H9 (cell line): Measurements from ENCODE around the gene TAF12. TPM values are rescaled to one million over a fixed set of nuclear protein-coding genes. Genes with fewer than 3 reads are reported as not detected.

Experiments
- DNase-seq: peaks from one replicate; pipeline ENCODE4 v3.0.0-alpha.2; 2017
- H2AFZ ChIP-seq: one replicate; pipeline ENCODE4 v1.6.1; 2013; ENCODE audit warnings: mild to moderate bottlenecking, low read length, control low read depth, moderate library complexity
- H2AK5ac ChIP-seq: 2 replicates; pipeline ENCODE4 v1.6.1; 2013; ENCODE audit warnings: low read length, control low read depth, mixed read lengths; ENCODE audit not compliant: insufficient read length
- H2BK120ac ChIP-seq: one replicate; pipeline ENCODE4 v1.6.1; 2013; ENCODE audit warnings: low read depth, mild to moderate bottlenecking, low read length, control low read depth, inconsistent platforms; ENCODE audit not compliant: poor library complexity, severe bottlenecking
- H2BK12ac ChIP-seq: 2 replicates; pipeline ENCODE4 v1.6.1; 2013; ENCODE audit warnings: low read length, control low read depth, mixed read lengths, low read depth; ENCODE audit not compliant: insufficient read length
- H2BK15ac ChIP-seq: 2 replicates; pipeline ENCODE4 v1.6.1; 2013; ENCODE audit warnings: low read depth, low read length, control low read depth
- H2BK20ac ChIP-seq: one replicate; pipeline ENCODE4 v1.6.1; 2013; ENCODE audit warnings: low read depth, mild to moderate bottlenecking, low read length, control low read depth, inconsistent platforms; ENCODE audit not compliant: poor library complexity, severe bottlenecking
- H2BK5ac ChIP-seq: 2 replicates; pipeline ENCODE4 v1.6.1; 2013; ENCODE audit warnings: low read length, control low read depth, mixed read lengths; ENCODE audit not compliant: insufficient read length
- H3K14ac ChIP-seq: 2 replicates; pipeline ENCODE4 v1.6.1; 2013; ENCODE audit warnings: low read length, control low read depth; ENCODE audit not compliant: insufficient read depth
- H3K18ac ChIP-seq: 2 replicates; pipeline ENCODE4 v1.6.1; 2013; ENCODE audit warnings: low read depth, mild to moderate bottlenecking, mixed read lengths, low read length, control low read depth; ENCODE audit not compliant: insufficient read length
- H3K23ac ChIP-seq: 2 replicates; pipeline ENCODE4 v1.6.1; 2013; ENCODE audit warnings: low read length, control low read depth, mixed read lengths, low read depth; ENCODE audit not compliant: insufficient read length
- H3K23me2 ChIP-seq: 2 replicates; pipeline ENCODE4 v1.6.1; 2013; ENCODE audit warnings: low read depth, mild to moderate bottlenecking, mixed read lengths, low read length, control low read depth; ENCODE audit not compliant: insufficient read length, poor library complexity, severe bottlenecking
- H3K27ac ChIP-seq: 2 replicates; pipeline ENCODE4 v1.5.1; 2013; ENCODE audit warnings: low read length, control low read depth, mixed read lengths, low read depth; ENCODE audit not compliant: insufficient read length
- H3K27me3 ChIP-seq: 2 replicates; pipeline ENCODE4 v1.6.1; 2013; ENCODE audit warnings: low read length, control low read depth, inconsistent platforms; ENCODE audit not compliant: insufficient read depth
- H3K4ac ChIP-seq: 2 replicates; pipeline ENCODE4 v1.6.1; 2013; ENCODE audit warnings: low read depth, mild to moderate bottlenecking, control low read depth, inconsistent platforms, low read length, moderate library complexity
- H3K4me1 ChIP-seq: 2 replicates; pipeline ENCODE4 v1.6.1; 2013; ENCODE audit warnings: low read length, control low read depth, inconsistent platforms; ENCODE audit not compliant: insufficient read depth
- H3K4me2 ChIP-seq: 2 replicates; pipeline ENCODE4 v1.6.1; 2013; ENCODE audit warnings: low read length, control low read depth, mixed read lengths; ENCODE audit not compliant: insufficient read length, insufficient read depth
- H3K56ac ChIP-seq: 2 replicates; pipeline ENCODE4 v1.6.1; 2013; ENCODE audit warnings: low read depth, mild to moderate bottlenecking, mixed read lengths, low read length, control low read depth; ENCODE audit not compliant: insufficient read length
- H3K79me1 ChIP-seq: 2 replicates; pipeline ENCODE4 v1.6.1; 2013; ENCODE audit warnings: low read depth, mild to moderate bottlenecking, moderate library complexity, low read length, control low read depth, inconsistent platforms; ENCODE audit not compliant: insufficient read depth, poor library complexity, severe bottlenecking
- H3K79me2 ChIP-seq: 2 replicates; pipeline ENCODE4 v1.6.1; 2013; ENCODE audit warnings: low read length, control low read depth, inconsistent platforms; ENCODE audit not compliant: insufficient read depth
- H3K9ac ChIP-seq: 2 replicates; pipeline ENCODE4 v1.6.1; 2013; ENCODE audit warnings: low read length, control low read depth, mixed read lengths; ENCODE audit not compliant: insufficient read length; ENCODE audit errors: extremely low read depth
- H3K9me3 ChIP-seq: one replicate; pipeline ENCODE4 v1.6.1; 2013; ENCODE audit warnings: low read depth, low read length, inconsistent platforms; ENCODE audit not compliant: control insufficient read depth
- H3T11ph ChIP-seq: one replicate; pipeline ENCODE4 v1.6.1; 2013; ENCODE audit warnings: mild to moderate bottlenecking, low read length, control low read depth, inconsistent platforms
- H4K20me1 ChIP-seq: one replicate; pipeline ENCODE4 v1.6.1; 2013; ENCODE audit not compliant: control insufficient read depth, insufficient read length, insufficient read depth
- H4K5ac ChIP-seq: 2 replicates; pipeline ENCODE4 v1.6.1; 2013; ENCODE audit warnings: low read depth, mild to moderate bottlenecking, mixed read lengths, low read length, control low read depth; ENCODE audit not compliant: insufficient read length
- H4K8ac ChIP-seq: replicated peaks from 2 replicates; pipeline ENCODE4 v1.6.1; 2013; ENCODE audit warnings: low read length, control low read depth, mixed read lengths, low read depth; ENCODE audit not compliant: insufficient read length
- H4K91ac ChIP-seq: 2 replicates; pipeline ENCODE4 v1.6.1; 2013; ENCODE audit warnings: low read depth, mild to moderate bottlenecking, moderate library complexity, mixed read lengths, low read length, control low read depth; ENCODE audit not compliant: insufficient read length
- H3K27ac Mint-ChIP-seq, 3 experiments: 2 replicates in 2 of 3; 3 replicates in 1 of 3; pipeline ENCODE4 v1.8.0; 2020 to 2021; ENCODE audit warnings: mixed read lengths in 3 of 3, mild to moderate bottlenecking in 1 of 3, moderate library complexity in 1 of 3
- H3K27me3 Mint-ChIP-seq: 2 replicates; pipeline ENCODE4 v1.8.0; 2021; ENCODE audit warnings: low read depth, mild to moderate bottlenecking, moderate library complexity, mixed read lengths
- H3K36me3 Mint-ChIP-seq, 3 experiments: 2 replicates in 2 of 3; 3 replicates in 1 of 3; pipeline ENCODE4 v1.8.0; 2020 to 2021; ENCODE audit warnings: low read depth in 3 of 3, mixed read lengths in 3 of 3; ENCODE audit not compliant: insufficient read depth in 1 of 3
- H3K4me1 Mint-ChIP-seq, 2 experiments: 2 replicates each; pipeline ENCODE4 v1.8.0; 2020; ENCODE audit warnings: mixed read lengths in 2 of 2
- H3K4me3 Mint-ChIP-seq, 2 experiments: 2 replicates in 1 of 2; 3 replicates in 1 of 2; pipeline ENCODE4 v1.8.0; 2020 to 2021; ENCODE audit warnings: mild to moderate bottlenecking in 2 of 2, mixed read lengths in 2 of 2, moderate library complexity in 1 of 2
- H3K9me3 Mint-ChIP-seq, 2 experiments: 2 replicates in 1 of 2; 3 replicates in 1 of 2; pipeline ENCODE4 v1.8.0; 2020; ENCODE audit warnings: mild to moderate bottlenecking in 2 of 2, mixed read lengths in 2 of 2, moderate library complexity in 1 of 2
- WGBS: extraction: QIAGEN DNeasy Blood & Tissue Kit; methylation state at CpG from one replicate; pipeline ENCODE4 v1.1.7; 2013; ENCODE audit warnings: missing lambda C conversion rate, low lambda C conversion rate, mixed read lengths; ENCODE audit not compliant: insufficient read length; ENCODE audit errors: extremely low coverage; 5-methylcytosine and 5-hydroxymethylcytosine counted together
- total RNA-seq: library from RNA; stranded (reverse); gene quantifications from 2 replicates; pipeline ENCODE4 v1.2.1, GENCODE V29; 2021
- TF ChIP-seq, protein P1 (sequence below): fragments of 200-600 bp; sonication (generic); conservative IDR thresholded peaks from 3 replicates; pipeline ENCODE4 v1.8.0; 2021; ENCODE audit warnings: antibody characterized with exemption, mild to moderate bottlenecking

The TAF12 gene
- total RNA-seq, 1 experiment from 2014 or later: 22.1 TPM

DNA sequence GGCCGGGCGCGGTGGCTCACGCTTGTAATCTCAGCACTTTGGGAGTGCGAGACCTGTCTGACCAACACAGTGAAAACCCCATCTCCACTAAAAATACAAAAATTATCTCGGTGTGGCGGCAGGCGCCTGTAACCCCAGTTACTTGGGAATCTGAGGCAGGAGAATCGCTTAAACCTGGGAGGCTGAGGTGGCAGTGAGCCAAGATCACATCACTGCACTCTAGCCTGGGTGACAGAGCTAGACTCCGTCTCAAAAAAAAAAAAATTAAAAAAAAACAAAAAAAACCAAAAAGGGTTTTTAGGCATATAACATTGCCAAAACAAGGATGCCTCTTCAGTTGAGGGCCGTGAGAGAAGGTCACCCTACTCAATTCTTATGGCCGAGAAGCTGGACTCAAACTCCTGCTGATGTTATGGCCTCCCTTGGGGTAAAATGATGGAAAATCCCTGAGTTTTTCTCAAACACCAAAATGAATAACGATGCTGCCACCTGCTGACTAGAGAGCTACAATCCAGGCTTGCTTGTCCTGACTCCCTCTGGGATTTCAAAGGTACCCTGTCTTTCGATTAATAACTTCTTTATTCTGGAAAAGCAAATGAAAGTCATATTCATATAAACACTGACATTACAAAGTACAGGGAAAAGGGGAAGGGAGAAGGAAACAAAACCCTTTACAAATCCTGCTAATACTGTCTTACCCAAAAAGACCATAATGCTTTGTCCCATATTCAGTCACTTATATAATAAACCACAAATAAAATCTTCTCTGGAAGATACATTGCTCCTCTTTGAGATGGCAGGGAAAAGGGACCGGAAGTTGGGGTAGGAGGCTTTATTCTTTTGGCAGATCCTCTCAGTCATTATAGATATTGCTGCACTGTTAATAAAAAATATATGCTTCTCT lies 40.1 kb downstream of the TAF12 start:
- Histone ChIP-seq H4K91ac (no peak overlapping the region), H2BK5ac (no peak overlapping the region), H3K14ac (no peak overlapping the region), H3K18ac (no peak overlapping the region), H3K9me3 (no peaks in the 10 kb centered on the region), H3K9ac (no peak overlapping the region), H4K5ac (no peak overlapping the region), H2BK12ac (no peak overlapping the region), H2AK5ac (no peak overlapping the region), H3K79me2 (no peaks in the 10 kb centered on the region), H2BK15ac (no peak overlapping the region), H3K56ac (no peak overlapping the region), H2AFZ (no peak overlapping the region), H4K8ac (no peak overlapping the region), H3K23me2 (no peaks in the 10 kb centered on the region), H3T11ph (no peak overlapping the region), H3K79me1 (no peaks in the 10 kb centered on the region), H3K27me3 (no peaks in the 10 kb centered on the region), H2BK20ac (no peak overlapping the region), H3K4me1 (no peaks in the 10 kb centered on the region), H3K4ac (no peak overlapping the region), H4K20me1 (no peaks in the 10 kb centered on the region), H3K27ac (no peak overlapping the region), H3K4me2 (no peak overlapping the region), H2BK120ac (no peak overlapping the region), H3K23ac (no peak overlapping the region)
- Mint-ChIP-seq H3K27ac (peak overlapping the region in 2 of 3 experiments; percentile 46 to 62; a peak in 3 of 7 replicates), H3K9me3 (no peaks in the 10 kb centered on the region), H3K36me3 (peaks cover 3 to 28% (median 10%) of the 10 kb centered on the region in 3 experiments; a peak in 6 of 7 replicates), H3K4me3 (peak overlapping the region in 1 of 2 experiments; percentile 28; a peak in 1 of 5 replicates), H3K27me3 (no peaks in the 10 kb centered on the region), H3K4me1 (peaks cover 8 to 27% of the 10 kb centered on the region in 2 experiments)
- DNase-seq: no peak
- TF ChIP-seq, protein P1, sequence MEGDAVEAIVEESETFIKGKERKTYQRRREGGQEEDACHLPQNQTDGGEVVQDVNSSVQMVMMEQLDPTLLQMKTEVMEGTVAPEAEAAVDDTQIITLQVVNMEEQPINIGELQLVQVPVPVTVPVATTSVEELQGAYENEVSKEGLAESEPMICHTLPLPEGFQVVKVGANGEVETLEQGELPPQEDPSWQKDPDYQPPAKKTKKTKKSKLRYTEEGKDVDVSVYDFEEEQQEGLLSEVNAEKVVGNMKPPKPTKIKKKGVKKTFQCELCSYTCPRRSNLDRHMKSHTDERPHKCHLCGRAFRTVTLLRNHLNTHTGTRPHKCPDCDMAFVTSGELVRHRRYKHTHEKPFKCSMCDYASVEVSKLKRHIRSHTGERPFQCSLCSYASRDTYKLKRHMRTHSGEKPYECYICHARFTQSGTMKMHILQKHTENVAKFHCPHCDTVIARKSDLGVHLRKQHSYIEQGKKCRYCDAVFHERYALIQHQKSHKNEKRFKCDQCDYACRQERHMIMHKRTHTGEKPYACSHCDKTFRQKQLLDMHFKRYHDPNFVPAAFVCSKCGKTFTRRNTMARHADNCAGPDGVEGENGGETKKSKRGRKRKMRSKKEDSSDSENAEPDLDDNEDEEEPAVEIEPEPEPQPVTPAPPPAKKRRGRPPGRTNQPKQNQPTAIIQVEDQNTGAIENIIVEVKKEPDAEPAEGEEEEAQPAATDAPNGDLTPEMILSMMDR: peak; percentile 83
- no CpG with 5 or more reads among the region's 15 CpGs for WGBS
